ENCODE data around the gene ZC3H6. TPM values are rescaled to one million over a fixed set of nuclear protein-coding genes. Genes with fewer than 3 reads are reported as not detected.

Gene ZC3H6
- total and polyA plus RNA-seq, 2 of the 13 experiments (the other 11 are each of a cell fraction or from before 2014, with no cell fraction given): 0.71 to 0.93 TPM

GRCh38 chr2:112254466-112255240 is 20.7 kb upstream of the ZC3H6 start, which contains the start of gene ZC3H8 (continued):
- TF ChIP-seq NFAT5 (CRISPR knock-in tag; IDR thresholded peaks at IDR 0.05) (peak; percentile 96), ZFP37 (CRISPR knock-in tag; IDR thresholded peaks at IDR 0.05; ENCODE audit: borderline replicate concordance) (peak; percentile 94), BCLAF1 (IDR thresholded peaks at IDR 0.05) (no peak), ZMAT3 (CRISPR knock-in tag; conservative IDR thresholded peaks at IDR 0.05) (0 out of 2 replicates have a peak, but pooled peaks have one; percentile 65), PHF20 (CRISPR knock-in tag; IDR thresholded peaks at IDR 0.05) (peak; percentile 71; the same call in 1 of the 2 replicates), USF2 (IDR thresholded peaks at IDR 0.05; ENCODE audit: low read depth, low read length) (no peak), USF2 (CRISPR knock-in tag; IDR thresholded peaks at IDR 0.05; ENCODE audit: borderline replicate concordance) (peak; percentile 74), NFE2 (CRISPR knock-in tag; IDR thresholded peaks at IDR 0.05) (no peak), EZH2 (conservative IDR thresholded peaks at IDR 0.05; ENCODE audit: low read depth, low read length) (no peak), HHEX (CRISPR knock-in tag; IDR thresholded peaks at IDR 0.05) (no peak), RAD51 (IDR thresholded peaks at IDR 0.05; ENCODE audit: borderline replicate concordance) (no peak), REL (CRISPR knock-in tag; conservative IDR thresholded peaks at IDR 0.05) (peak; percentile 79; the same call in 1 of the 2 replicates), CAMTA2 (CRISPR knock-in tag; IDR thresholded peaks at IDR 0.05; ENCODE audit: borderline replicate concordance) (no peak), ATF4 (CRISPR knock-in tag; IDR thresholded peaks at IDR 0.05) (peak in 1 of 2 experiments; percentile 63; a peak in 1 of 4 replicates), FOXK2 (IDR thresholded peaks at IDR 0.05) (no peak), SMAD9 (CRISPR knock-in tag; IDR thresholded peaks at IDR 0.05) (no peak), ZNF614 (CRISPR knock-in tag; IDR thresholded peaks at IDR 0.05; ENCODE audit: borderline replicate concordance) (peak; percentile 17; the same call in 1 of the 2 replicates), HNRNPL (IDR thresholded peaks at IDR 0.05; ENCODE audit: low read depth, low read length) (no peak), ZNF484 (CRISPR knock-in tag; IDR thresholded peaks at IDR 0.05; ENCODE audit: borderline replicate concordance, low read depth) (0 out of 2 replicates have a peak, but pooled peaks have one; percentile 84)
